Measurements from ENCODE around the gene FLOT2. TPM values are rescaled to one million over a fixed set of nuclear protein-coding genes. Genes with fewer than 3 reads are reported as not detected.
A peak's percentile ranks its signal among the peaks of the same experiment; 100 is the strongest.

FLOT2 gene, protein sequence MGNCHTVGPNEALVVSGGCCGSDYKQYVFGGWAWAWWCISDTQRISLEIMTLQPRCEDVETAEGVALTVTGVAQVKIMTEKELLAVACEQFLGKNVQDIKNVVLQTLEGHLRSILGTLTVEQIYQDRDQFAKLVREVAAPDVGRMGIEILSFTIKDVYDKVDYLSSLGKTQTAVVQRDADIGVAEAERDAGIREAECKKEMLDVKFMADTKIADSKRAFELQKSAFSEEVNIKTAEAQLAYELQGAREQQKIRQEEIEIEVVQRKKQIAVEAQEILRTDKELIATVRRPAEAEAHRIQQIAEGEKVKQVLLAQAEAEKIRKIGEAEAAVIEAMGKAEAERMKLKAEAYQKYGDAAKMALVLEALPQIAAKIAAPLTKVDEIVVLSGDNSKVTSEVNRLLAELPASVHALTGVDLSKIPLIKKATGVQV
- total RNA-seq (24.5 TPM), polyA plus RNA-seq (ENCODE audit: insufficient read depth in 1 of 8, insufficient read length in 8 of 8, low replicate concordance in 1 of 8) (10 to 100 TPM; 68.2 to 77.3 (median 75.3) TPM)
- long read RNA-seq, donor 1, transcript FLOT2-202 (11 exons, 2,618 nt) = major isoform, 10 of 10 reads
- long read RNA-seq, donor 1, partial matches to known transcripts = 0 of 10 reads
- long read RNA-seq, donor 1, other reads (novel, unspliced or antisense) = 0 of 10 reads
- long read RNA-seq, donor 2, partial matches to known transcripts = 0 of 1 reads
- long read RNA-seq, donor 2, other reads (novel, unspliced or antisense) = 0 of 1 reads
- long read RNA-seq, donor 3, transcript FLOT2-202 (11 exons, 2,618 nt) = major isoform, 30 of 32 reads
- long read RNA-seq, donor 3, partial matches to known transcripts = 0 of 32 reads
- long read RNA-seq, donor 3, other reads (novel, unspliced or antisense) = 0 of 32 reads
- long read RNA-seq, donor 4, transcript FLOT2-202 (11 exons, 2,618 nt) = major isoform, 11 of 12 reads
- long read RNA-seq, donor 4, partial matches to known transcripts = 0 of 12 reads
- long read RNA-seq, donor 4, other reads (novel, unspliced or antisense) = 0 of 12 reads
- long read RNA-seq, donor 5, transcript FLOT2-202 (11 exons, 2,618 nt) = major isoform, 29 of 38 reads
- long read RNA-seq, donor 5, partial matches to known transcripts = 7 of 38 reads
- long read RNA-seq, donor 5, other reads (novel, unspliced or antisense) = 0 of 38 reads
- long read RNA-seq, donor 6, transcript FLOT2-202 (11 exons, 2,618 nt) = major isoform, 28 of 29 reads
- long read RNA-seq, donor 6, partial matches to known transcripts = 0 of 29 reads
- long read RNA-seq, donor 6, other reads (novel, unspliced or antisense) = 0 of 29 reads
- long read RNA-seq, donor 7, transcript FLOT2-202 (11 exons, 2,618 nt) = major isoform, 10 of 15 reads
- long read RNA-seq, donor 7, partial matches to known transcripts = 5 of 15 reads
- long read RNA-seq, donor 7, other reads (novel, unspliced or antisense) = 0 of 15 reads
- long read RNA-seq, donor 8, partial matches to known transcripts = 0 of 4 reads
- long read RNA-seq, donor 8, other reads (novel, unspliced or antisense) = 0 of 4 reads
- long read RNA-seq, donor 9, transcript FLOT2-202 (11 exons, 2,618 nt) = major isoform, 16 of 16 reads
- long read RNA-seq, donor 9, partial matches to known transcripts = 0 of 16 reads
- long read RNA-seq, donor 9, other reads (novel, unspliced or antisense) = 0 of 16 reads
- long read RNA-seq, donor 10, transcript FLOT2-202 (11 exons, 2,618 nt) = major isoform, 15 of 21 reads
- long read RNA-seq, donor 10, partial matches to known transcripts = 5 of 21 reads
- long read RNA-seq, donor 10, other reads (novel, unspliced or antisense) = 0 of 21 reads
- long read RNA-seq, donor 11, transcript FLOT2-202 (11 exons, 2,618 nt) = major isoform, 12 of 14 reads
- long read RNA-seq, donor 11, partial matches to known transcripts = 0 of 14 reads
- long read RNA-seq, donor 11, other reads (novel, unspliced or antisense) = 0 of 14 reads

DNA sequence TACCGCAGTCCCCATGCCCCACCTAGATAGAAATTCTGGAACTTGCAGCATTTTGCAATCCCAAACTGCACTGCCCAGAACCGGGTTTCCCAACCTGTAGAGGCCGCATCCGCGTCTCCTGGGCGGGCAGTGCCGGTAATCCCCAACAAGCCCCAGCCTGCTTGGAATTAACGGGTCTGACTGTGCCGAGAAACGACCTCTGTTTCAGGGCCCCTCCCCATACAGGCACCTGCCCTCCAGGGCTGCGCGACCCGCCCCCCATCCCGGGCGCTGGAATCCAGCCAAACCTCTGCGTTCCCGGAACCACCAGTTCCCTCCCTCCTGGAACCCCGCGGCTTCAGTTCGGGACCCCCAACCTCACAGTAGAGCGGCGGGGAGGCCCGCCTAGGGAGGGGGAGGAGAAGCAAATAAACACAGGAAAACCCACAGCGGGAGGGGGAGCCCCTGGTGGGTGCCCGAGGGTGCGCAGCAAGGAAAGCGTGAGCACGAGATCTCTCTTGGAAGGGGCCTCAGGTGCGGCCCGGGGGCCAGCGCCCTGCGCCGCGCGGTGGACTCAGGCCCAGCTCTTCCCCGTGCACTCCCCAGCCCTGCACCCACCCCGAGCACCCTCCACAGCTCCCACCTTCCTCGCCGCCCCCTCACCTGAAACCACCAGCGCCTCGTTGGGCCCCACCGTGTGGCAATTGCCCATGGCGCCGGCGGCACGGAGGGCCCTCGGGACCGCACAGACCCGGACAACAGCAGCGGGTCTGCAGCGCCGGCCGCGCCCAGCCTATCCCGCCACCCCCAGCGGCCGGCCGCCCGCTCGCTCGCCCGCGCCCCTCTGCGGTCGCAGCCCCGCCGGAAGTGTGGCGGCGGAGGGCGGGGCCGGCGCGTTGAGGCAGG lies at the start of gene FLOT2:
FLOT2 (minus strand) TSS at position 850 of the 885 bp plus-strand sequence; CDS start at position 691, 159 bp downstream.
- Histone ChIP-seq H3K4me1 (ENCODE audit: control insufficient read depth, insufficient read depth, low read length) (peaks cover 28% of the 10 kb centered on the region), H3K27ac (ENCODE audit: low read length) (peak within 1 kb of the TSS; percentile 85), H3K27me3 (ENCODE audit: control insufficient read depth, insufficient read depth, low read length) (no peaks in the 10 kb centered on the region), H3K9me3 (replicated peaks; ENCODE audit: control insufficient read depth, low read depth, low read length) (no peaks in the 10 kb centered on the region), H3K36me3 (ENCODE audit: control insufficient read depth, insufficient read depth, low read length) (no peaks in the 10 kb centered on the region), H3K4me3 (ENCODE audit: low read length) (peak within 1 kb of the TSS; percentile 78)
- WGBS (ENCODE audit: insufficient coverage) = under 1% methylated on average over 67 of the region's 73 CpGs
- peak; percentile 69 for DNase-seq

DNA sequence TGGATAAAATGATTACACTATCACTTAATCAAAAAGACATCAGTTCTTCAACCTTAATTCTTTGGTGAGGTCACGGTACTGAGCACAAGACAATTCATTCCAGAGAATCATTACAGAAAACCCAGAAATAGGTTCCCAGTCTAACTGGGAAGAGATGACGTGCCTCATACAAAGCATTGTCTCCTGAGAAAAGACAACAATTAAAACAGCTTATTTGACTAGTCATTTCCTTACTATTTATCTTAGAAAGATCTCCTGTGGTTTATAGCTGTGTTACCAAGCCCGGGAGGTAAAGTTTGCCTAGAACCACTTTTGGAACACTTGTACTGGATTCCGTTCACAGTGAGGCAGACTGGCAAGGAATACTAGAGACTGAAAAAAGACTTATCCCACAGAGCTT lies 48.7 kb upstream of the FLOT2 start:
- H3K4me1 ChIP-seq (ENCODE audit: control insufficient read depth, insufficient read depth, low read length) = peaks cover 3% of the 10 kb centered on the region
- WGBS (ENCODE audit: insufficient coverage) = no CpG with 5 or more reads among the region's 4 CpGs
- H3K27ac ChIP-seq (ENCODE audit: low read length) = no peak overlapping the region
- DNase-seq = no peak
- no peak overlapping the region for H3K4me3 ChIP-seq (ENCODE audit: low read length)
- H3K27me3 ChIP-seq (ENCODE audit: control insufficient read depth, insufficient read depth, low read length) = no peaks in the 10 kb centered on the region
- no peaks in the 10 kb centered on the region for H3K9me3 ChIP-seq (replicated peaks; ENCODE audit: control insufficient read depth, low read depth, low read length)
- peaks cover 6% of the 10 kb centered on the region for H3K36me3 ChIP-seq (ENCODE audit: control insufficient read depth, insufficient read depth, low read length)

DNA sequence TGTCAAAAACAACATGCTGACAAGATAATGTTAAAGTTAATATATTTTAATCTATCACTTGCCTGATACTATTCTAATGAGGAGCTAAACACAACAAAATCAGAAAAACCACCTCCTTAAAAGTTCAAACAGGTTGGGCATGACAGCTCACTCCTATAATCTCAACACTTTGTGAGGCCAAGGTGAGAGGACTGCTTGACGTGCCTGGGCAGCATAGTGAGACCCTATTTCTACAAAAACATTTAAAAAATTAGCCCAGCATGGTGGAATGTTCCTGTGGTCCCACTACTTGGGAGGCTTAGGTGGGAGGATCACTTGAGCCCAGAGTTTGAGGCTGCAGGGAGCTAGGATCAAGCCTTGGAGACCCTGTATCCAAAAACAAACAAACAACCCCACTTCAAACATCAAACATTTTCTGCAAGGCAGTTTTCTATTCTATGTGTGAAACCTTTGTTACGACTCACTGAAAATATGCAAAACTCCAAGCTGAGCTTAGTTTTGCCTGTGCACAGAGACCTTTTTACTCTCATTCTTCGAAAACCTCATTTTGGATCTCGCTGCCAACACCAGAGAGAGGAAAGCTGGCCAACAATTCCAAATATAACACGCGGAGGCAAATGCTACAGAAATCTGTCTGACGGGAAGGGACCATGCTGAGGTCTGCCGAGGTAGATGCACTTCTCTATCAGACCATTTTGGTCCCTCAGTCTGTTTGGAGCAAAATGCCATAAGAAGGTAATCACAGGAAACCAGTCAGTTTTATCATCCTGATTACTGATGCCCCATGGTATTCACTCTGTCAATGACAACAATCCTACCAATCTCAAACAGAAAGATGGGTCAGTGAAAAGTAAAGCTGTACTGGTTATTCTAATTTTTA lies 47.6 kb upstream of the FLOT2 start:
- Histone ChIP-seq H3K9me3 (replicated peaks; ENCODE audit: control insufficient read depth, low read depth, low read length) (no peaks in the 10 kb centered on the region), H3K27ac (ENCODE audit: low read length) (no peak overlapping the region), H3K4me3 (ENCODE audit: low read length) (no peak overlapping the region), H3K4me1 (ENCODE audit: control insufficient read depth, insufficient read depth, low read length) (peaks cover 6% of the 10 kb centered on the region), H3K36me3 (ENCODE audit: control insufficient read depth, insufficient read depth, low read length) (peaks cover 6% of the 10 kb centered on the region), H3K27me3 (ENCODE audit: control insufficient read depth, insufficient read depth, low read length) (no peaks in the 10 kb centered on the region)
- WGBS (ENCODE audit: insufficient coverage) = 43% methylated on average over 5 of the region's 8 CpGs
- DNase-seq = peak; percentile 16

DNA sequence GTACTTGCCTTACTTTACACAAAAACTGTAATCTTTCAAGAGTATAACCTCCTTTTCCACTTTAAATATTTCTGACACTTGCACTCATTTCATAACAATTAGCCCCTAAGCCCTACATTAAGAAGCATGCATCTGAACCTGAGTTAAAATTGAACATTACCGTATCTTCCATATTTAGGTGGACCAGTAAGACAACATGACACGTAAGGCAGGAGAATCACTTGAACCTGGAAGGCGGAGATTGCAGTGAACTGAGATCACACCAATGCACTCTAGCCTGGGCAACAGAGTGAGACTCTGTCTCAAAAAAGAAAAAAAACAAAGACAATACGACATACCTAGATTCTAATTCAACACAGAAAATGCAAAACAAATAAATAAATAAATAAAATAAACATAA lies 46.8 kb upstream of the FLOT2 start:
- Histone ChIP-seq H3K27ac (ENCODE audit: low read length) (no peak overlapping the region), H3K27me3 (ENCODE audit: control insufficient read depth, insufficient read depth, low read length) (no peaks in the 10 kb centered on the region), H3K36me3 (ENCODE audit: control insufficient read depth, insufficient read depth, low read length) (peaks cover 6% of the 10 kb centered on the region), H3K4me3 (ENCODE audit: low read length) (no peak overlapping the region), H3K9me3 (replicated peaks; ENCODE audit: control insufficient read depth, low read depth, low read length) (no peaks in the 10 kb centered on the region), H3K4me1 (ENCODE audit: control insufficient read depth, insufficient read depth, low read length) (peaks cover 6% of the 10 kb centered on the region)
- DNase-seq = no peak
- no CpG with 5 or more reads among the region's 4 CpGs for WGBS (ENCODE audit: insufficient coverage)

DNA sequence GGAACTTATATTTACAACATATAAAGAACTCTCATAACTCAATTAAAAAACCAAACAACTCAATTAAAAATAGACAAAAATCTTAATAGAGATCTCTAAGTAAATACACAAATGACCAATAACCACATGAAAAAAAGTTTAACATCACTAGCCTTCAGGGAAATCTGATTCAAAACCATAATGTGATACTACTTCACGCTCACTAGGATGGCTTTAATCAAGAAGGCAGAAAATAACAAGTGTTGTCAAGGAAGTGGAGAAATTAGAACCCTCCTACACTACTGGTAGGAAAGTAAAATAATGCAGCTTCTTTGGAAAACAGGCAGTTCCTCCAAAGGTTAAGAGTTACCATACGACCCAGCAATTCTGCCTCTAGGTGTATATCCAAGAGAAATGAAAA lies 45.4 kb upstream of the FLOT2 start:
- H3K27me3 ChIP-seq (ENCODE audit: control insufficient read depth, insufficient read depth, low read length) = no peaks in the 10 kb centered on the region
- peaks cover 6% of the 10 kb centered on the region for H3K36me3 ChIP-seq (ENCODE audit: control insufficient read depth, insufficient read depth, low read length)
- WGBS (ENCODE audit: insufficient coverage) = 80% methylated on average over 1 of the region's 2 CpGs
- no peak overlapping the region for H3K4me3 ChIP-seq (ENCODE audit: low read length)
- H3K4me1 ChIP-seq (ENCODE audit: control insufficient read depth, insufficient read depth, low read length) = peaks cover 6% of the 10 kb centered on the region
- H3K9me3 ChIP-seq (replicated peaks; ENCODE audit: control insufficient read depth, low read depth, low read length) = no peaks in the 10 kb centered on the region
- no peak for DNase-seq
- H3K27ac ChIP-seq (ENCODE audit: low read length) = no peak overlapping the region

DNA sequence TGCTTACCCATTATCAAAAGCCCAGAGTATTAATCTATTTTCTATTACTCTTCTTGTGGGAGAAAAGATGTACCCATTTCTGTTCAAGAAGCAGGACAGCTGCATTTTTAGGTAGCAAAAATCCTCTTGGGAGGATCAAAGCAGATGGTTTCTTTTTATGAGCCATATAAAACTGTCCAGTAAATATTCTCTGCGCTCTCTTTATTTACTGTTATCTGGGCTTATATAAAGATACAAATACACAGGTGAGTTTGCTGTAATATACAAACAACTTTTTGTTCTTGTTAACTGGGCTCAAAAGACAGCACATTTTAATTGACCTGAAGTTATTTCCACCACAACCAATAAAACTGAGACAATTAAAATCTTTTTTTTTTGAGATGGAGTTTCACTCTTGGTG lies 43.7 kb upstream of the FLOT2 start:
- no peak overlapping the region for H3K4me3 ChIP-seq (ENCODE audit: low read length)

DNA sequence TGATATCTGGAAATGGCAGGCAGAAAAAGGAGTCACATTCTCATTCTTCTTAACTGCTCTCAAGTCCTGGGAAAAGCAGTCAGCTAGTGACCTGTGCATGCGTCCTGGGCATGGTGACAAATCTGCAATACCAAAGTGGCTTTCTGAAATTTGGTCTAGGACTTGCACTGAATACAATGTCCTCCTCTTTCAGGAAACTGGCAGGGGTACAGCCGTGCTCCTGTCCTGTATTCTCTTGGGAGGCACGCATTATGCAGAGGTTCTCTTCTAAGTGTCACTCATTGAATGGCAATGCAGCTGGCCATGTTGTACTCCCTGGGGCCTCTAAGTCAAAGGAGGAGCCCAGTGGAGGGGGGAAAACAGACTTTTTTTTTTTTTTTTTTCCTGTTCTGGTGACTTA lies 43.1 kb upstream of the FLOT2 start:
- DNase-seq = no peak
- no peaks in the 10 kb centered on the region for H3K9me3 ChIP-seq (replicated peaks; ENCODE audit: control insufficient read depth, low read depth, low read length)
- 74% methylated on average over 3 of the region's 3 CpGs for WGBS (ENCODE audit: insufficient coverage)
- H3K36me3 ChIP-seq (ENCODE audit: control insufficient read depth, insufficient read depth, low read length) = peaks cover 6% of the 10 kb centered on the region
- H3K27ac ChIP-seq (ENCODE audit: low read length) = no peak overlapping the region
- H3K27me3 ChIP-seq (ENCODE audit: control insufficient read depth, insufficient read depth, low read length) = no peaks in the 10 kb centered on the region
- peaks cover 9% of the 10 kb centered on the region for H3K4me1 ChIP-seq (ENCODE audit: control insufficient read depth, insufficient read depth, low read length)
- H3K4me3 ChIP-seq (ENCODE audit: low read length) = no peak overlapping the region

More for the DNA sequence above, 43.7 kb upstream of the FLOT2 start:
- no peaks in the 10 kb centered on the region for H3K27me3 ChIP-seq (ENCODE audit: control insufficient read depth, insufficient read depth, low read length)
- no CpG with 5 or more reads among the region's 1 CpG for WGBS (ENCODE audit: insufficient coverage)
- no peak for DNase-seq
- H3K27ac ChIP-seq (ENCODE audit: low read length) = no peak overlapping the region
- H3K36me3 ChIP-seq (ENCODE audit: control insufficient read depth, insufficient read depth, low read length) = peaks cover 6% of the 10 kb centered on the region
- H3K4me1 ChIP-seq (ENCODE audit: control insufficient read depth, insufficient read depth, low read length) = peaks cover 9% of the 10 kb centered on the region
- no peaks in the 10 kb centered on the region for H3K9me3 ChIP-seq (replicated peaks; ENCODE audit: control insufficient read depth, low read depth, low read length)

DNA sequence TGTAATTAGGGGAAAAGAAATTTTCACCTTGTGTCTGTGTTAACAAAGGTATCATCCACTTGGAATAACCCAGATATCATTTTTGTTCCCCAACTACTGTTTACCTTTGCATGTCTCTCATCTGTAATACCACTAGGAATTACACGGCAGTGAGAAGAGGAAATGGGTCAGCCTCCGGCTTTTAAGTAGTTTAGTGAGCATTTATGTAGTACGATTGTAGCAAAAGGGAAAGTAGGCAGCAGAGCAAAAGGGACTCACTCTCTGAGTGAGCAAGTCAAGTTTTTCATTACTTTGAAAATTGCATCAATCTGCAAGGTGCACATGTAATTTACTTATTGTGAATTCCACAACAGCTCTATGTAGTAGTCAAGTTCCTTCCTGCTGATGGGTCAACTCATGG lies 42.6 kb upstream of the FLOT2 start:
- no peak for DNase-seq
- Histone ChIP-seq H3K4me3 (ENCODE audit: low read length) (no peak overlapping the region), H3K4me1 (ENCODE audit: control insufficient read depth, insufficient read depth, low read length) (peaks cover 8% of the 10 kb centered on the region), H3K36me3 (ENCODE audit: control insufficient read depth, insufficient read depth, low read length) (peaks cover 6% of the 10 kb centered on the region), H3K27ac (ENCODE audit: low read length) (no peak overlapping the region), H3K9me3 (replicated peaks; ENCODE audit: control insufficient read depth, low read depth, low read length) (no peaks in the 10 kb centered on the region), H3K27me3 (ENCODE audit: control insufficient read depth, insufficient read depth, low read length) (no peaks in the 10 kb centered on the region)
- 80% methylated on average over 2 of the region's 3 CpGs for WGBS (ENCODE audit: insufficient coverage)

Data from muscle of leg (tissue), 16 donors.